ENCODE data around the gene AMPD2.

The AMPD2 gene

GRCh38 chr1:109642626-109643025 lies 23.0 kb downstream of the AMPD2 start:
- no peak for TF ChIP-seq OSR1 (CRISPR knock-in tag; IDR thresholded peaks at IDR 0.05)
- no peak for ATAC-seq

GRCh38 chr1:109643385-109644230 lies 24.0 kb downstream of the AMPD2 start:
- ATAC-seq, result peak; percentile 75

GRCh38 chr1:109644670-109645069 lies 25.0 kb downstream of the AMPD2 start:
- TF ChIP-seq ZFP3 (CRISPR knock-in tag; IDR thresholded peaks at IDR 0.05) (no peak), ZFP30 (CRISPR knock-in tag; IDR thresholded peaks at IDR 0.05) (no peak), TCF4 (CRISPR knock-in tag; IDR thresholded peaks at IDR 0.05; ENCODE audit: borderline replicate concordance) (no peak), CSDC2 (CRISPR knock-in tag; IDR thresholded peaks at IDR 0.05) (no peak), ZC3H10 (CRISPR knock-in tag; IDR thresholded peaks at IDR 0.05) (no peak), GLIS3 (CRISPR knock-in tag; IDR thresholded peaks at IDR 0.05) (no peak), POU6F1 (CRISPR knock-in tag; IDR thresholded peaks at IDR 0.05; ENCODE audit: borderline replicate concordance, low read depth) (no peak), ARNTL (CRISPR knock-in tag; IDR thresholded peaks at IDR 0.05; ENCODE audit: borderline replicate concordance, low read depth) (no peak), BACH2 (CRISPR knock-in tag; IDR thresholded peaks at IDR 0.05; ENCODE audit: borderline replicate concordance) (no peak), ESRRG (CRISPR knock-in tag; IDR thresholded peaks at IDR 0.05) (no peak), TOX (CRISPR knock-in tag; IDR thresholded peaks at IDR 0.05; ENCODE audit: borderline replicate concordance) (no peak)

More at GRCh38 chr1:109643385-109644230, 24.0 kb downstream of the AMPD2 start:
- no peak for TF ChIP-seq SNAI2 (CRISPR knock-in tag; IDR thresholded peaks at IDR 0.05)
- no peak for TF ChIP-seq BACH2 (CRISPR knock-in tag; IDR thresholded peaks at IDR 0.05; ENCODE audit: borderline replicate concordance)
- no peak for TF ChIP-seq ESRRG (CRISPR knock-in tag; IDR thresholded peaks at IDR 0.05)
- no peak for TF ChIP-seq ZNF8 (CRISPR knock-in tag; IDR thresholded peaks at IDR 0.05)
- no peak for TF ChIP-seq POU6F1 (CRISPR knock-in tag; IDR thresholded peaks at IDR 0.05; ENCODE audit: borderline replicate concordance, low read depth)
- TF ChIP-seq CREB5 (CRISPR knock-in tag; IDR thresholded peaks at IDR 0.05; ENCODE audit: low read depth), result no peak
- TF ChIP-seq ZFP30 (CRISPR knock-in tag; IDR thresholded peaks at IDR 0.05), result no peak
- TF ChIP-seq PPARA (CRISPR knock-in tag; IDR thresholded peaks at IDR 0.05; ENCODE audit: borderline replicate concordance), result no peak
- no peak for TF ChIP-seq OSR1 (CRISPR knock-in tag; IDR thresholded peaks at IDR 0.05)
- TF ChIP-seq TCF4 (CRISPR knock-in tag; IDR thresholded peaks at IDR 0.05; ENCODE audit: borderline replicate concordance), result no peak
- TF ChIP-seq ZC3H10 (CRISPR knock-in tag; IDR thresholded peaks at IDR 0.05), result no peak
- no peak for TF ChIP-seq ISL1 (CRISPR knock-in tag; IDR thresholded peaks at IDR 0.05)
- no peak for TF ChIP-seq CSRNP3 (CRISPR knock-in tag; IDR thresholded peaks at IDR 0.05)

GRCh38 chr1:109649491-109649914 lies 29.9 kb downstream of the AMPD2 start:
- TF ChIP-seq OSR1 (CRISPR knock-in tag; IDR thresholded peaks at IDR 0.05) (no peak), CREB5 (CRISPR knock-in tag; IDR thresholded peaks at IDR 0.05; ENCODE audit: low read depth) (no peak), ZC3H10 (CRISPR knock-in tag; IDR thresholded peaks at IDR 0.05) (no peak), ESRRG (CRISPR knock-in tag; IDR thresholded peaks at IDR 0.05) (no peak), ZNF8 (CRISPR knock-in tag; IDR thresholded peaks at IDR 0.05) (no peak), CSDC2 (CRISPR knock-in tag; IDR thresholded peaks at IDR 0.05) (no peak)

More at GRCh38 chr1:109644670-109645069, 25.0 kb downstream of the AMPD2 start:
- ATAC-seq, result no peak

More at GRCh38 chr1:109649491-109649914, 29.9 kb downstream of the AMPD2 start:
- ATAC-seq, result peak; percentile 79

Measured in SK-N-SH treated with all-trans-retinoic acid at 6 μM for 48 hours (cell line).